Measurements from ENCODE around the gene C10orf105. TPM values are rescaled to one million over a fixed set of nuclear protein-coding genes. Genes with fewer than 3 reads are reported as not detected.

The C10orf105 gene
- total RNA-seq, 1 experiment from 2014 or later: not detected

GRCh38 chr10:71716426-71716825, 3.2 kb downstream of the C10orf105 start:
- DNase-seq (ENCODE audit: low read depth): no peak

- DNase-seq (ENCODE audit: low read depth): no peak
Measured at GRCh38 chr10:71715860-71716259, 3.7 kb downstream of the C10orf105 start.

- DNase-seq (ENCODE audit: low read depth): no peak
Measured at GRCh38 chr10:71715026-71715425, 4.6 kb downstream of the C10orf105 start.

GRCh38 chr10:71714592-71714991, 5.0 kb downstream of the C10orf105 start:
- no peak for DNase-seq (ENCODE audit: low read depth)

- DNase-seq (ENCODE audit: low read depth): no peak
Measured at GRCh38 chr10:71714031-71714410, 5.6 kb downstream of the C10orf105 start.

GRCh38 chr10:71713135-71714030, 6.2 kb downstream of the C10orf105 start:
- DNase-seq (ENCODE audit: low read depth): peak; percentile 65

- DNase-seq (ENCODE audit: low read depth): no peak
Measured at GRCh38 chr10:71712572-71713134, 6.9 kb downstream of the C10orf105 start.

GRCh38 chr10:71712170-71712569, 7.4 kb downstream of the C10orf105 start:
- no peak for DNase-seq (ENCODE audit: low read depth)

- DNase-seq (ENCODE audit: low read depth): no peak
Measured at GRCh38 chr10:71711052-71711623, 8.4 kb downstream of the C10orf105 start.

- DNase-seq (ENCODE audit: low read depth): no peak
Measured at GRCh38 chr10:71710519-71710918, 9.1 kb downstream of the C10orf105 start.

GRCh38 chr10:71708897-71709882, 10.4 kb downstream of the C10orf105 start:
- DNase-seq (ENCODE audit: low read depth): no peak

- peak; percentile 46 for DNase-seq (ENCODE audit: low read depth)
Measured at GRCh38 chr10:71708301-71708703, 11.3 kb downstream of the C10orf105 start.

- DNase-seq (ENCODE audit: low read depth): no peak
Measured at GRCh38 chr10:71707240-71707789, 12.3 kb downstream of the C10orf105 start.

- no peak for DNase-seq (ENCODE audit: low read depth)
Measured at GRCh38 chr10:71706216-71707121, 13.1 kb downstream of the C10orf105 start.

- DNase-seq (ENCODE audit: low read depth): no peak
Measured at GRCh38 chr10:71705582-71705981, 14.0 kb downstream of the C10orf105 start.

- DNase-seq (ENCODE audit: low read depth): no peak
Measured at GRCh38 chr10:71704816-71705215, 14.8 kb downstream of the C10orf105 start.

- DNase-seq (ENCODE audit: low read depth): no peak
Measured at GRCh38 chr10:71703577-71703976, 16.0 kb downstream of the C10orf105 start.

GRCh38 chr10:71701496-71702132, 18.0 kb downstream of the C10orf105 start:
- no peak for DNase-seq (ENCODE audit: low read depth)

- no peak for DNase-seq (ENCODE audit: low read depth)
Measured at GRCh38 chr10:71700731-71701368, 18.7 kb downstream of the C10orf105 start.
